Chondrocyte (in vitro differentiated cells): Measurements from ENCODE around the gene RSPH1. TPM values are rescaled to one million over a fixed set of nuclear protein-coding genes. Genes with fewer than 3 reads are reported as not detected.

Experiments used
- DNase-seq: peaks from one replicate; pipeline ENCODE4 v3.0.0; 2021; ENCODE audit warnings: mixed read lengths, low spot score
- H3K27ac Mint-ChIP-seq: one replicate; pipeline ENCODE4 v1.8.0; 2021; ENCODE audit warnings: mild to moderate bottlenecking, moderate library complexity, mixed read lengths; ENCODE audit not compliant: unreplicated experiment
- H3K27me3 Mint-ChIP-seq: 2 replicates; pipeline ENCODE4 v1.8.0; 2021; ENCODE audit warnings: low read depth, mixed read lengths
- H3K36me3 Mint-ChIP-seq: 2 replicates; pipeline ENCODE4 v1.8.0; 2021; ENCODE audit warnings: low read depth, mixed read lengths
- H3K4me1 Mint-ChIP-seq: 2 replicates; pipeline ENCODE4 v1.8.0; 2021; ENCODE audit warnings: low read depth, mild to moderate bottlenecking, mixed read lengths
- H3K4me3 Mint-ChIP-seq: one replicate; pipeline ENCODE4 v1.8.0; 2021; ENCODE audit warnings: mild to moderate bottlenecking, moderate library complexity, mixed read lengths; ENCODE audit not compliant: unreplicated experiment
- H3K9me3 Mint-ChIP-seq: 2 replicates; pipeline ENCODE4 v1.8.0; 2021; ENCODE audit warnings: low read depth, mixed read lengths
- total RNA-seq: library from RNA; stranded (reverse); gene quantifications from 3 replicates; pipeline ENCODE4 v1.2.1, GENCODE V29; 2021
- TF ChIP-seq, protein P1 (sequence below): fragments of 200-600 bp; sonication (generic); IDR thresholded peaks from 2 replicates; pipeline ENCODE4 v1.5.0; 2021; ENCODE audit warnings: antibody characterized with exemption, mild to moderate bottlenecking, moderate library complexity

Gene RSPH1
- total RNA-seq, 1 donor from 2014 or later, result 0.15 TPM

DNA sequence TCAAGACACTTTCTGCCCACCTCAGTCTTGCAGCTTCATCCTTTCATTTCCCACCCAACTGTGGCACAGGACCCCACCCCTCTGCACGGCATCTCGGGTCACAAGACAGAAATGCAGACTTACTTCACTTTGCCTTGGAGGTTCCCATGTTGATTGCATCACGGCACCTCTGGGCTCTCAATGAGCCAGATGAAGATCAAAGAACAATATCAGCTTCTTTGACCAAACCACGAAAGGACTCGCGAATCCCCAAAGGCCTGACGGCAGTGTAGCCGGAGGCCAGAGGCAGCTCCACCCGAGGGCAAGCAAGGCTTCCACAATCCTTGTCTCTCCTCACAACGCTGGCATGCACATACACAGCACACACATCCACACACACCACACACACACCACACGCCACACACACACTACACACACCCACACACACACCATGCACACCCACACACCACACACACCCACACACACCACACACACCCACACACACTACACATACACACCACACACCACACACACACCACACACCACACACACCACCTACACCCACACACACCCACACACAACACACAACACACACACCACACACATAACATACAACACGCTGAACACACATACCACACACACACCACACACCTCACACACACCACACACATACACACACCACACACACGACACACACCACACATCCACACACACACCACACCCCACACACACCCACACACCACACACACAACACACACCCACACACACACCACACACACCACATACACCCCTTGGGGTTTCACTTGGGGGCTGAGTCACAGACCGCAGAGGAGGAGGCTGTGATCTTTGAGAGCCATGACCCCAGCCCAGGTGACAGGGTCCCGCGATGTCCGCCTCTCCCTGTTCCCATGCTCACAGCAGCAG lies 56.5 kb downstream of the RSPH1 start:
- no peaks in the 10 kb centered on the region for H3K4me1 Mint-ChIP-seq
- H3K36me3 Mint-ChIP-seq, result no peaks in the 10 kb centered on the region
- DNase-seq, result no peak
- H3K27me3 Mint-ChIP-seq, result peaks cover 21% of the 10 kb centered on the region
- no peak overlapping the region for H3K4me3 Mint-ChIP-seq
- peaks cover 3% of the 10 kb centered on the region for H3K9me3 Mint-ChIP-seq
- H3K27ac Mint-ChIP-seq, result no peak overlapping the region
- TF ChIP-seq, protein P1, sequence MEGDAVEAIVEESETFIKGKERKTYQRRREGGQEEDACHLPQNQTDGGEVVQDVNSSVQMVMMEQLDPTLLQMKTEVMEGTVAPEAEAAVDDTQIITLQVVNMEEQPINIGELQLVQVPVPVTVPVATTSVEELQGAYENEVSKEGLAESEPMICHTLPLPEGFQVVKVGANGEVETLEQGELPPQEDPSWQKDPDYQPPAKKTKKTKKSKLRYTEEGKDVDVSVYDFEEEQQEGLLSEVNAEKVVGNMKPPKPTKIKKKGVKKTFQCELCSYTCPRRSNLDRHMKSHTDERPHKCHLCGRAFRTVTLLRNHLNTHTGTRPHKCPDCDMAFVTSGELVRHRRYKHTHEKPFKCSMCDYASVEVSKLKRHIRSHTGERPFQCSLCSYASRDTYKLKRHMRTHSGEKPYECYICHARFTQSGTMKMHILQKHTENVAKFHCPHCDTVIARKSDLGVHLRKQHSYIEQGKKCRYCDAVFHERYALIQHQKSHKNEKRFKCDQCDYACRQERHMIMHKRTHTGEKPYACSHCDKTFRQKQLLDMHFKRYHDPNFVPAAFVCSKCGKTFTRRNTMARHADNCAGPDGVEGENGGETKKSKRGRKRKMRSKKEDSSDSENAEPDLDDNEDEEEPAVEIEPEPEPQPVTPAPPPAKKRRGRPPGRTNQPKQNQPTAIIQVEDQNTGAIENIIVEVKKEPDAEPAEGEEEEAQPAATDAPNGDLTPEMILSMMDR, result no peak

DNA sequence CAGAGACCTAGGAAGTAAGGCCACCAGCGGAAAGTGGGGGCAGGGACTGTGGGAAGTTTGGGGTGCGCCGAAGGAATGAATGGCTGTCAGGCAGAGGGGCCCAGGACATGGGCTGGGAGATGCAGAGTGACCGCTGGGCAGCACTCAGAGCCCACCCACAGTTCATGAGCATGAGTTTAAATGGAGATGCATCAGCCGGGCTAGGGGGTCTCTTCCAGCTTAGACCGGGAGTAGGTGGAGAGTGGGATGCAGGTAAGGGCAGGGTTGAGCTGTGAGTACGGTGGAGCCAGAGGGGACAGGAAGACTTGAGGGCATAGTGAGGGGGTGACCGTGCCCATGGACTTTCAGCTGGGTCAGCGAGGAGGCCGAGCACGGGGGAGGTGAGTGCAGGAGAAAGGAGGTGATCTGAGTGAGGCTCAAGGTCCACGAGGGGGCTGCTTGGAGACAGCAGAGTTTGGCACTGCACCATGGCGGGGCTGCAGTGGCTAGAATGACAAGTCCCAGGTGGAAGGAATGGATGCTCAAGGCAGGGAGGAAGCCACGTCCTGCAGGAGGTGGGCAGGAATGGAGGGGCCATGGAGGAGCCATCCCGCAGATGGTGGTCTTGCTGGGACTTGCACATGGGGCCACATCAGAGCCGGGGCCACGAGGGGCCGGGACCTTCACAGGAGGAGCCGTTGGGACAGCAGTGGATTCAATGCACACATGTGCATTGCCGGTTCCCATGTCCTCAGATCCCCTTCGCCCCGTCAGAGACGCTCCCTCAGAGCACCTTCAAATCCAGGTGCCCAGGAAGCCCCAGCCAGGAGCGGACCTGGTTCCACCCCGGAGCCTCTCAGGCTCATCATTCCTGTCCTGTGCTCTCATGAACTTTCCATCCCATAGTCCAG lies 57.5 kb downstream of the RSPH1 start:
- Mint-ChIP-seq H3K4me1 (no peaks in the 10 kb centered on the region), H3K4me3 (no peak overlapping the region), H3K9me3 (peaks cover 3% of the 10 kb centered on the region), H3K36me3 (no peaks in the 10 kb centered on the region), H3K27me3 (peaks cover 19% of the 10 kb centered on the region), H3K27ac (no peak overlapping the region)
- TF ChIP-seq, protein P1, result no peak
- no peak for DNase-seq

DNA sequence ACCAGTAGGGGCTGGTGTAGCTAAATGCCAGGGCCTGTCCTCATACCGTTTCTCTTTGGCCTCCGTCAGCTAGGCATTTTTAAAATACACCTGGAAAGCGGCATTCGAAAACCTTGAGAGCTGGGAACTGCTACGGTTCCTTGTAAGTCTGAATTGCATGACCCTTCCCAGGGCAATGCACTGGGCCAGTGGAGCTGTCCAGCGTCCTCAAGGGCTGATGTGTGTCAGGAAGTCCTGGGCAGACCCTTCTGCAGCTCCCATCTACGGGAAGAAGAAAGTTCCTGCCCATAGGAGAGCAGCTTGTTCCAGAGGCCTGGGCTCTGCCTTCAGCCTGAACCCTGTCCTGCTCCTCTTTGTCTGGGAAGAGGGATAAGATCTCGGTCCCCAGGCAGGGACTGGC lies 58.2 kb downstream of the RSPH1 start:
- H3K4me3 Mint-ChIP-seq, result no peak overlapping the region
- no peaks in the 10 kb centered on the region for H3K36me3 Mint-ChIP-seq
- no peak overlapping the region for H3K27ac Mint-ChIP-seq
- peaks cover 17% of the 10 kb centered on the region for H3K27me3 Mint-ChIP-seq
- H3K4me1 Mint-ChIP-seq, result no peaks in the 10 kb centered on the region
- peaks cover 7% of the 10 kb centered on the region for H3K9me3 Mint-ChIP-seq
- TF ChIP-seq, protein P1, result no peak
- DNase-seq, result no peak

DNA sequence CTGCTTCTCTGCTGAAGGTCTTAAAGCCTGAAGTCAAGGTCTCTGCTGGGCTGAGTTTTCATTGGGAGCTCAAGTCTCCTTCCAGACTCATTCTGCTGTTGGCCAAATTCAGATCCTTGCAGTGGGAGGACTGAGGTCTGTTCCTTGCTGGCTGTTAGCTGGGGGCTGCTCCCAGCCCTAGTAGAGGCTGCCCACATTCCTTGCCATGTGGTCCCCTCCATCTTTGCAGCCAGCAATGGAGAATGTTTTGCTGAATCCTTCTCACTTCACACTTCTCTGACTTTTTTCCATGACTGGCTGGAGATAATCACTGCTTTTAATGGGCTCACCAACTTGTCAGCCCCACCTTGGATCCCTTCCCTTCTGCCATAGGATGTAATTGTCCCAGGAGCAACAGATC lies 59.1 kb downstream of the RSPH1 start:
- no peaks in the 10 kb centered on the region for H3K36me3 Mint-ChIP-seq
- TF ChIP-seq, protein P1, result no peak
- H3K27ac Mint-ChIP-seq, result no peak overlapping the region
- H3K4me3 Mint-ChIP-seq, result no peak overlapping the region
- DNase-seq, result no peak
- peaks cover 13% of the 10 kb centered on the region for H3K27me3 Mint-ChIP-seq
- peaks cover 15% of the 10 kb centered on the region for H3K9me3 Mint-ChIP-seq
- H3K4me1 Mint-ChIP-seq, result no peaks in the 10 kb centered on the region

DNA sequence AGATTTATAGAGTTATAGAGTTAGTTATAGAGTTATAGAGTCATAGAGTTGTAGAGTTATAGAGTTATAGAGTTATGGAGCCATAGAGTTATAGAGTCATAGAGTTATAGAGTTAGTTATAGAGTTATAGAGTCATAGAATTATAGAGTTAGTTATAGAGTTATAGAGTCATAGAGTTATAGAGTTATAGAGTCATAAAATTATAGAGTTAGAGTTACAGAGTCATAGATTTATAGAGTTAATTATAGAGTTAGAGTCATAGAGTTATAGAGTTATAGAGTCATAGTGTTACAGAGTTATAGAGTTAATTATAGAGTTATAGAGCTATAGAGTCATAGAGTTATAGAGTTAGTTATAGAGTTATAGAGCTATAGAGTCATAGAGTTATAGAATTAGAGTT lies 60.2 kb downstream of the RSPH1 start:
- TF ChIP-seq, protein P1, result no peak
- Mint-ChIP-seq H3K36me3 (no peaks in the 10 kb centered on the region), H3K27me3 (peaks cover 13% of the 10 kb centered on the region), H3K9me3 (peaks cover 18% of the 10 kb centered on the region), H3K4me3 (no peak overlapping the region), H3K4me1 (no peaks in the 10 kb centered on the region), H3K27ac (no peak overlapping the region)
- DNase-seq, result no peak
